Measurements from ENCODE around the gene KCNQ4. TPM values are rescaled to one million over a fixed set of nuclear protein-coding genes. Genes with fewer than 3 reads are reported as not detected.

KCNQ4 gene
- total RNA-seq, 1 experiment from 2014 or later = 0.81 TPM

GRCh38 chr1:40876436-40876761 is 92.8 kb downstream of the KCNQ4 start:
- ChIA-PET POLR2A (ENCODE audit: unreplicated experiment) (interaction anchor here (0.5 to 1.0 kb wide), 7 partner anchors 14 to 210 kb away, joined by 3 to 9 read pairs (median 3); partner anchors contain the start of gene CITED4), CTCF (interaction anchor here (0.6 to 1.1 kb wide), 3 partner anchors 11 to 74 kb away, joined by 3 to 6 read pairs (median 4); no protein-coding TSS in a partner anchor)
- H3F3A ChIP-seq (ENCODE audit: insufficient read depth, low read depth) = peaks cover 33% of the 10 kb centered on the region
- H3K27me3 ChIP-seq (ENCODE audit: insufficient read depth, low read depth) = no peaks in the 10 kb centered on the region
- H3K27ac ChIP-seq = peak overlapping the region; percentile 59
- intact Hi-C loops (cut with micrococcal nuclease; ENCODE audit: unreplicated experiment) = no loop called here
- TF ChIP-seq CTCF (conservative IDR thresholded peaks at IDR 0.05) (no peak), EZH2 (IDR thresholded peaks at IDR 0.05; ENCODE audit: low read depth) (no peak)
- no peak for DNase-seq
- H2AFZ ChIP-seq = no peak overlapping the region
- H3K4me2 ChIP-seq = peak overlapping the region; percentile 44
- H4K20me1 ChIP-seq (ENCODE audit: insufficient read depth) = no peaks in the 10 kb centered on the region
- no peaks in the 10 kb centered on the region for H3K79me2 ChIP-seq (ENCODE audit: low read depth)
- no peaks in the 10 kb centered on the region for H3K36me3 ChIP-seq (ENCODE audit: low read depth)
- BruUV-seq (replicated peaks) = no TSS peak
- 0 out of 2 replicates have a peak, but pooled peaks cover 5% of the 10 kb centered on the region for H3K9me3 ChIP-seq (ENCODE audit: insufficient read depth, low read depth)
- no peak overlapping the region for H3K4me3 ChIP-seq
- peaks cover 55% of the 10 kb centered on the region for H3K4me1 ChIP-seq (replicated peaks; ENCODE audit: insufficient read depth)
- no peaks in the 10 kb centered on the region for H3K9me2 ChIP-seq (ENCODE audit: insufficient read depth)

GRCh38 chr1:40876891-40877290 is 93.3 kb downstream of the KCNQ4 start:
- Histone ChIP-seq H3K79me2 (ENCODE audit: low read depth) (no peaks in the 10 kb centered on the region), H3K27me3 (ENCODE audit: insufficient read depth, low read depth) (no peaks in the 10 kb centered on the region), H3K9me3 (ENCODE audit: insufficient read depth, low read depth) (0 out of 2 replicates have a peak, but pooled peaks cover 5% of the 10 kb centered on the region), H3K4me3 (no peak overlapping the region), H3K4me1 (replicated peaks; ENCODE audit: insufficient read depth) (peaks cover 55% of the 10 kb centered on the region), H3K4me2 (peak overlapping the region; percentile 44), H2AFZ (no peak overlapping the region), H3K27ac (peak overlapping the region; percentile 65), H4K20me1 (ENCODE audit: insufficient read depth) (no peaks in the 10 kb centered on the region), H3K9me2 (ENCODE audit: insufficient read depth) (no peaks in the 10 kb centered on the region), H3F3A (ENCODE audit: insufficient read depth, low read depth) (peaks cover 33% of the 10 kb centered on the region), H3K36me3 (ENCODE audit: low read depth) (no peaks in the 10 kb centered on the region)
- intact Hi-C loops (cut with micrococcal nuclease; ENCODE audit: unreplicated experiment) = no loop called here
- BruUV-seq (replicated peaks) = no TSS peak
- POLR2A ChIA-PET (ENCODE audit: unreplicated experiment) = interaction anchor here (0.6 to 1.0 kb wide), 3 partner anchors 10 to 25 kb away, joined by 3 to 9 read pairs (median 4); no protein-coding TSS in a partner anchor
- CTCF ChIA-PET = interaction anchor here (1.1 to 1.9 kb wide), 2 partner anchors 11 to 72 kb away, joined by 5 to 6 read pairs; no protein-coding TSS in a partner anchor
- DNase-seq = no peak
- TF ChIP-seq EZH2 (IDR thresholded peaks at IDR 0.05; ENCODE audit: low read depth) (no peak), CTCF (conservative IDR thresholded peaks at IDR 0.05) (no peak)

- DNase-seq = peak; percentile 65 to 82
- H3K4me3 ChIP-seq = no peak overlapping the region
- no peaks in the 10 kb centered on the region for H3K27me3 ChIP-seq (ENCODE audit: insufficient read depth, low read depth)
- peak overlapping the region; percentile 65 for H3K27ac ChIP-seq
- peak overlapping the region; percentile 44 for H3K4me2 ChIP-seq
- H3K9me3 ChIP-seq (ENCODE audit: insufficient read depth, low read depth) = 0 out of 2 replicates have a peak, but pooled peaks cover 5% of the 10 kb centered on the region
- H3K36me3 ChIP-seq (ENCODE audit: low read depth) = no peaks in the 10 kb centered on the region
- peaks cover 33% of the 10 kb centered on the region for H3F3A ChIP-seq (ENCODE audit: insufficient read depth, low read depth)
- POLR2A ChIA-PET (ENCODE audit: unreplicated experiment) = interaction anchor here (0.6 to 0.7 kb wide), 5 partner anchors 10 to 103 kb away, joined by 3 to 6 read pairs (median 4); no protein-coding TSS in a partner anchor
- peak overlapping the region; percentile 64; the same call in 1 of the 2 replicates for H2AFZ ChIP-seq
- no peaks in the 10 kb centered on the region for H4K20me1 ChIP-seq (ENCODE audit: insufficient read depth)
- TF ChIP-seq EZH2 (IDR thresholded peaks at IDR 0.05; ENCODE audit: low read depth) (no peak), CTCF (conservative IDR thresholded peaks at IDR 0.05) (no peak)
- no peaks in the 10 kb centered on the region for H3K9me2 ChIP-seq (ENCODE audit: insufficient read depth)
- H3K79me2 ChIP-seq (ENCODE audit: low read depth) = no peaks in the 10 kb centered on the region
- BruUV-seq (replicated peaks) = no TSS peak
- H3K4me1 ChIP-seq (replicated peaks; ENCODE audit: insufficient read depth) = peaks cover 55% of the 10 kb centered on the region
- CTCF ChIA-PET = interaction anchor here (1.9 kb wide), 1 partner anchor 71 kb away, joined by 5 read pairs; no protein-coding TSS in a partner anchor
- intact Hi-C loops (cut with micrococcal nuclease; ENCODE audit: unreplicated experiment) = no loop called here
These were observed 94.1 kb downstream of the KCNQ4 start for GRCh38 chr1:40877698-40878097.

All from PC-9 (cell line).